Peyer's patch (tissue), 4 donors: ENCODE results near the gene SLC47A1.

Experiments used
- CTCF ChIP-seq, 6 experiments: fragments of 450-650 bp in 4 of 6; fragments of 200-600 bp in 2 of 6; sonication (generic) in 1 of 6; IDR thresholded peaks; one replicate each; pipeline ENCODE4 v1.5.1; 2017 to 2019; ENCODE audit warnings: antibody characterized with exemption in 6 of 6, mild to moderate bottlenecking in 3 of 6, moderate library complexity in 1 of 6
- POLR2A ChIP-seq, 2 donors: fragments of 450-650 bp; IDR thresholded peaks; one replicate each; pipeline ENCODE4 v1.5.1; 2017; ENCODE audit warnings: antibody characterized with exemption in 2 of 2, mild to moderate bottlenecking in 2 of 2, moderate library complexity in 2 of 2

GRCh38 chr17:19567216-19568015 is 33.8 kb downstream of the SLC47A1 start:
- TF ChIP-seq POLR2A (IDR thresholded peaks at IDR 0.05) (no peak), CTCF (IDR thresholded peaks at IDR 0.05) (no peak)
